GM18498 (cell line): ENCODE measurements around the gene LRRC74A.

ENCODE experiments used
- ATAC-seq: cut with Tn5 transposase; IDR thresholded peaks from one replicate; pipeline ENCODE4 v1.9.1; 2021; ENCODE audit warnings: mild to moderate bottlenecking, moderate library complexity; ENCODE audit not compliant: unreplicated experiment

The LRRC74A gene

DNA sequence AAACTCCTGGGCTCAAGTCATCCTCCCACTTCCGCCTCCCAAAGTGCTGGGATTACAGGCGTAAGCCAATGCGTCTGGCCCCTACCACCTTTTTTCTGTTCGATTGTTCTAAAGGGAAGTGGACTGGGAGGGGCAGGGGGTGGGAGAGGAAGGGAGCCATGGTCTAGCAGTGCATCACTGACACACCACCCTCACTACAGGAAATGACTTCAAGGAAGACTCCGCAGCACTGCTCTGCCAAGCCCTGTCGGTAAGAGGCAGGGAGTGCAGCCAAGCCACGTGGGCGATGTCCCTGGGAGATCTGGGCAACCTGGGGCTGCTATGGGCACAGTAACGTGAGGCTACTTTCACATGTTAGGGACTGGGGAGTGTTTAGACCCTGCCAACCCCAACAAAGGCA is 18.0 kb downstream of the LRRC74A start:
- no peak for ATAC-seq

DNA sequence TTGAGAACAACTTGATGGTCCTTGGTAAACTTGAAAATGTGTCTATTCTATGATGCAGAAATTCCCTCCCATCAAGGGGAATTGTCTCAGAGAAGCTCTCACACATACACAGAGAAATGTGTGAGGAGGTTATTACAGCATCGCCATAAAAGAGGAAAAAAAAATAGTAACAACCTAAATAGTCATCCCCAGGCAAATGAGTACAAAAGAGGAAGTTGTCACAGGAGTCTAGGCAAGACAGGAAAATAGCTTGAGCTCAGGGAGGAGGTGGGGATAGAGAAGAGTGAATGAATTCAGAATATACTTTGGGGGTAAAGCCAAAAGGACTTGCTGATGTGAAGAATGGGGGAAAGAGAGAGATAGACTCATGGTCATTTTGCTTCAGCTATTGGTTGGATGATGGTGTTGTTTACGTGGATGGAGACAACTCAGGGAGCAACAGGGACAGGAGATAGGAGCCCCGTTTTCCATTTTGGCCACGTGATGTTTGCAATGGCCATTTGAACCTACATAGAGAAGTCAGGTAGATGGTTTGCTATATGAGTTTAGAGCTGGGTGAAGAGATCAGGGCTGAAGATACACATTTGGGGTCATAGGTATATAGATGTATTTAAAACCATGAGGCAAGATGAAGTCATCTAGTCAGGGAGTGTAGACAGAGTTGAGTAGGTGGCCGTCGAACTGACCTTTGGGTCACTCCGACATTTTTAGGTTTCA is 20.3 kb downstream of the LRRC74A start:
- ATAC-seq = no peak

DNA sequence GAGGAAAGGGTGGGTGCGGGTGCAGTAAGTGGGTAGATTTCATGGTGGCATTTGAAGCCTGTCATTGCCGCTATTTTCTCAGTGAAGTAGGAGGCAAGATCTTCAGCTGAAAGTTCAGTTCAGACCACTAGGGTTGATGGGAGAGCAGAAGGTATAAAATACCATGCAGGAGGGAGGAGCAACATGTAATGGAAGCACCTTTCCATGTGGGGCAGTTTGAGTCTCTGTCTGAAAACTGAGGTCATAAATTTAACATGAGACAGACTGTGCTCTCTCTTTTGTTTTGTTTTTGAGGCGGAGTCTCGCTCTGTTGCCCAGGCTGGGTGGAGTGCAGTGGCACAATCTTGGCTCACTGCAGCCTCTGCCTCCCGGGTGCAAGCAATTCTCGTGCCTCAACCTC is 22.7 kb downstream of the LRRC74A start:
- ATAC-seq = no peak

DNA sequence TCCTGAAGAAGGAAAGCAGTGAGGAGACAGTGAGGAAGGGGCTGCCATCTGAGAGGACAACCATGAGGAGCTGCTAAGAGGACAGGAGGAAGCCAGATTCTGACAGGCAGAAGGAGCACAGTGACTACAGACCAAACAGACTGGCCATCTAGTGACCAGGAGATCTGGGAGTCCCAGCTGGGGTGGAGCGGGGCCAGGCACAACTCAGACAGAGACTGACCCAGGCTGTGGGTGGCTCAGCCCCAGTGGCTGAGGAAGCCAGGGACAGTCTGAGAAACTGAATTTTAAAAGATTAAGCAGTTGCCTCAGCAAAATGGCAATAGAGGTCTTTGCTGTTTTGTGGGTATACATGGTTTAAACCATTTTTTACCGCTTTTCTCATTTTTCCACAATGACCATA is 28.9 kb downstream of the LRRC74A start:
- no peak for ATAC-seq

DNA sequence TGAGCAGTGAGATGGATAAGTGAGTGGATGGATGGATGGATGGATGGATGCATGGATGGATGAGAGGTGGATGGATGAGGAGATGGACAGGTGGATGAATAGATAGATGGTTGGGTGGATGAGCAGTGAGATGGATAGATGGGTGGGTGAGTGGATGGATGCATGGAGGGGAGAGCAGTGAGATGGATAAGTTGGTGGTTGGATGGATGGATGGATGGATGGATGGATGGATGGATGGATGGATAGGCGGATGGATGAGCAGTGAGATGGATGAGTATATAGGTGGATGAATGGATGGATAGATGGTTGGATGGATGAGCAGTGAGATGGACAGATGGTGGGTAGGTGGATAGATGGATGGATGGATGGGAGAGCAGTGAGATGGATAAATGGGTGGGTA is 30.6 kb downstream of the LRRC74A start:
- ATAC-seq = no peak

DNA sequence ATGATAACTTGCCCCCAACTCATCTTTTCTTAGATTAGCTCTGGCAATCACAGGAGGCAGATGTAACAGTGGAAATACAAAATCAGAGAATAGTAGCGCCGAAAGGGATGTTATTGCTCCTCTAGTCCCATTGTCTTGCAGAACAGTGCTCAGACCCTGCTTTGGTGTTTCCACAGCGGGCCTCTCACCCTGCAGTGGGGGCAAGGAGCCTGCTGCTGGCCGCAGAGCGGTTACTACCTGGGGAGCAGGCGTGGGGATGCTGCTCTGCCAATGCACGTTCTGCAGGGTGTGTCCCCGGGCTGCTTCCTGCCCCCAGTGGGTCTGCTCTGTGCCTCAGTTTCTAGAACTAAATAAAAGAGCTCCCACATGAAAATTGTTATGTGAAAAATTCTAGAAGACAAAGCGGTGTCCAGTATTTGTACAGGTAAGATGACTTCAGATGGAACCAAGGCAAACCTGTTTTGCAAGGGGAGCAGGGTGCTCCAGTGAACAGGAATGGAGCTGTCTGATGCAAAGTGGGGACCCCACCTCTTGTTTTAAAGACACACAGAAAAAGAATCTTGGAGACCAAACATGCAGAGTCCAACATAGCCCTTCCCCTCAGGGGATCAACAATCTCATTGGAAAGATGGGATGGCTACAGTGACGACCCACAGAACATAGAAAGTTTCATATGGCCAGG is 35.5 kb downstream of the LRRC74A start:
- no peak for ATAC-seq

DNA sequence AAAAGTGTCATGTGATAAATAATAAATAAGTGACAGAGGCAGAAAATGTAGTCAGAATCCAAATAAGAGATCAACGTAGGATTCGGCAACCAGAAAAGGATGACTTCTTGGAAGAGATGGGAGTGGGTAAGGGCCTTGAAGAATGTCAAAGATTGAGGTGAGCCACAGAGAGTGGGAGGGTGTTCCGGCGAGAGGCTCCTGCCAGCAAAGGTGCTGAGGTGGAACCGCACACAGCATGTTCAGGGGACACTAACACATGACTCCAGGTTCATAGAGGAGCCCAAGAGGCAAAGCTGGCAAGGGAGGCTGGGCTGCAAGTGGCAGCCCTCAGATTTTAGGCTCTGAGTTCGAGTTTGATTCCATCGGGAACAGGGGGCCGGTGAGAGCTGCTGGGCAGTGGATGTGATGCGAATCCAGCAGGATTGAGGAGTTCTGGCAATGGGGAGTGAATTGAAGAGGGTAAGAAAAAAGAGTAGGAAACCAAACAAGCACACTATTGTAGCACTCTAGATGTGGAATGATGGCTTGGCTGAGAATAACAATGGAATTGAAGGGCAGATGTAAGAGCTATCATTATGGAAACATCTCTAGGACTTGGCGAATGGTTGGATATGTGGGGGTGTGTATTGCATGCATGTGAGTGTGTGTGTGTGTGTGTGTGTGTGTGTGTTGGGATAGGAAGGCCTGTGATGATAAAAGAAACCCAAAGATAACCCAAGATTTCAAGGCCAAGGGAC is 36.5 kb downstream of the LRRC74A start:
- no peak for ATAC-seq

DNA sequence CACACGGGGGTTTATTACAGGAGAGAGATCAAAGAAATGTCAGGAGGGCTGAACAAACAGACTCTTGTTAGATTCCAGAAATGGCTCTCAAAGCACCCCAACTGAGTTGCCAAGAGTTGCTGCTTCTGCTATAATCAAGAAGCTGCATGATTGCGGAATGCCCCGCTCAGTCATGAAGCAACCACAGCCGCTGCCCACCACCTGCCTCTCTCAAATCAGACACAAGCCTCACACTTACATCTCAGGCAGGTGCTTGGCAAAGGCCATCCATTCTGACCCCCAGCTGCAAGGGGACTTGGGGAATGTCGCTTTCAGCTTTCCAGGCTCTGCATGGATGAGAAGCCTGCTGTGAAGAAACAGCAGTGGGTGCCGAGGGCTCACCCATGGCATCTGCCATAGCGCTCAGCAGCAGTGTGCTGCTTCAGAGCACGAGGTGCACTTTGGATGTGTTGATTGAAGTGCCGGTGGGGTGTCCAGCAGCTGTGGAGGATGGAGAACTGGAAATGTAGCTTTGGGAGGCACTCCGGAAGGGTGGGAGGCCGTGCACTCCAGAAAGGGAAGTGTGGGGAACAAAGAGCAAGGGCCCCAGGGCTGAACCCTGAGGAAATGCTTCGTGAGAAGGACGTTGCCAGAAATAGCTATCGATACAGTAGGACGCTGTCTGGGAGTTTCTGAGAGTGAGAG is 37.7 kb downstream of the LRRC74A start:
- ATAC-seq = no peak

DNA sequence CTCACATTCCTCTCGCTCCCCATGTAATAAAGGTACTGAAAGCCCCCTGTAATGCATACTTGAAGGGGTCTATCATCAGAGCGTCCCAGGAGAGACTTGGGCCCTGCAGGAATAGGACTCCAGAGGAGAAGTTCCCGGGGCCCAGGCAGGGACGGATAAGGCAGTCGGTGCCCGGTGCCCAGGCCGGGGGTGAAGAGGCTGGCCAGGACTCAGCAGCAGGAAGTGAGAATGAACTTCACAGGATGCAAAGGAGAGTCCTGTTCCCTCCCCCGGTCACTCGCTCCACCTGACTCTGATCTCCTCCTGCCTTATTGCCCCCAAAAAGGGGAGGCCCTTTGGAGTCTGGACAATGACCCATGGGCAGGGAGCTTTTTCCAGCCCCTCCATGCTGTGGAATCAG is 40.2 kb downstream of the LRRC74A start:
- no peak for ATAC-seq

DNA sequence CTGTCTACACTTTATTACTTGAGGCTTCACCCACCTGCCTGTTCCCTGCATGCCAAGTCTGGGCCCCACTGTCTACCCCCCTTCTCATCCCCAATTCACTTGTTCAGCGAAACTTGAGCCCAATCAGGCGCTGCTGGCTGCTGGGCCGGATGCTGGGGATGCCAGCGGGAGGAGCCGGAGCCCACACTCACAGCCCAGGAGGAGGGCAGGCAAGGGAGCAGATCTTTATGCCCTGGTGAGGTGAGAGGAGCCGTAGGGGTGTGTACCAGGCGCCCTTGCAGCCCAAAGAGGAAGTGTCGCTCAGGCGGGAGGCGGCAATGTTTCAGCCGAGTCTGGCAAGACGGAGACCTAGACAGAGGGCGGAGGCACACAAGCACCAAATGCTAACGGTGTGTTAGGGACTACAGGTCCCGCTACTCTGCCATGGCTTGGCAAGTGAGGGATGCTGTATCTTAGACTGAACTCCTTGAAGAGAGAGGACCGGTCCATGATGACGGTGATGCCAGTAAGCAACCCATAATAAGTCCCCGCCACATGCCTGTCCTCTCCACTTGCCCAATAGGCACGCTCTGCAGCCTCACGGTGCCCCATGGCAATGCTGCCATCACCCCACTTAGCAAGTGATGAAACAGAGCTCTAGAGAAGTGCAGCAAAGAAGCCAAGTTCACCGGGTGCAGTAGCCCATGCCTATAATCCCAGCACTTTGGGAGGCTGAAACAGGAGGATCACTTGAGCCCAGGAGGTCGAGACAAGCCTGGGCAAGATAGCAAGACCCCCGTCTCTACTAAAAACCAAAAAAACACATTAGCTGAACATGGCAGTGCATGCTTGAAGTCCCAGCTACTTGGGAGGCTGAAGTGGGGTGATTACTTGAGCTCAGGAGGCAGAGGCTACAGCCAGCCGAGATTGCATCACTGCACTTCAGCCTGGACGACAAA is 41.6 kb downstream of the LRRC74A start:
- ATAC-seq = peak; percentile 67

DNA sequence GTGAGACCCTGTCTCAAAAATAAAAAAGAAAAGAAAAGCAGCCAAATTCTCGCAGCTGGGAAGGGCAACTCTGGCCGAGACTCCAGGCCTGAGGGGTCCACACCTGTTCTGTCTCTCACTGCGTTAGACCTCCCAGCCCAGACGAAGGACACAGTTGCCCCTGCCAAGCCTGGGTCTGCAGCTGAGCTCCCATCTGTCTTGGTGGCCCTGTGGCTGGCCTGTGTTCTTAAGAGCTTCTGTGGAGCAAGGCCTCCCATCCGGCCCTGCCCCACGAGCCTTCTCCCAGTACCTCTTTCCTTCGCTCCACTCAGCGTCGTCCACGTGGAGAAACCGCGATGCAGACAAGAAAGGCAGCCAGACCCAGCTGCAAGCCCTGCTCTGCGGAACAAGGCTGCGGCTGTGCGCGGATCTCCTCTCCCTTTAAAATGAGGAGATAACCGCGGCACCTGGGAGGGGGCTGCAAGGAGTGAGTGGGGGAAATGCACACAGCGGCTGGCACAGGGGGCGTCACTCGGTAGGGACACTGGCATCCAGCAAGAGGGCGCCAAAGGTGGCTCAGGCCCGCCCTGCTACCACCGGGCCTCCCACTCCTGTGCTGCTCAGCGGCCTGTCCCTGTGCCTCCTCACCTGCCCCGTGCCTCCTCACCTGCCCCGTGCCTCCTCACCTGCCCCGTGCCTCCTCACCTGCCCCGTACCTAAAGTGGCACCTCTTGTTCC is 42.4 kb downstream of the LRRC74A start:
- ATAC-seq = no peak

DNA sequence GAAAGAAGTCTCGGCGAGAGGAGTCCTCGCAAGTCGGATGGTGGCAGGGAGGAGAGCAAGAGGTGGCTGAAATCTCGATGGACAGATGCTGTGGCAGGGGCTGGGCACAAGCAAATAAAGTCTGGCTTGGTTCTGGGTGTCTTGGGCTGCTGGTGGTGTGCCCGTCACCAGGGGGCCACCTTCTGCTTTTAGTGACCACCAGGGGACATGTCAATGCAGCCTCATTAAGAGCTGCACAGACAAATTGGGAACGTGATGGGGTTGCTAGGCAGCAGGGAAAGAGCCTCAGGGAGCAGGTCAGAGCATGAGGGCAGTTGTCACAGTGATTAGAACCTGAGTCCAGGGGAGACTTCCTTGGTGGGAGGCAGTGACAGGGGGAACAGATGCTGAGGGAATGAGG is 44.0 kb downstream of the LRRC74A start:
- no peak for ATAC-seq

DNA sequence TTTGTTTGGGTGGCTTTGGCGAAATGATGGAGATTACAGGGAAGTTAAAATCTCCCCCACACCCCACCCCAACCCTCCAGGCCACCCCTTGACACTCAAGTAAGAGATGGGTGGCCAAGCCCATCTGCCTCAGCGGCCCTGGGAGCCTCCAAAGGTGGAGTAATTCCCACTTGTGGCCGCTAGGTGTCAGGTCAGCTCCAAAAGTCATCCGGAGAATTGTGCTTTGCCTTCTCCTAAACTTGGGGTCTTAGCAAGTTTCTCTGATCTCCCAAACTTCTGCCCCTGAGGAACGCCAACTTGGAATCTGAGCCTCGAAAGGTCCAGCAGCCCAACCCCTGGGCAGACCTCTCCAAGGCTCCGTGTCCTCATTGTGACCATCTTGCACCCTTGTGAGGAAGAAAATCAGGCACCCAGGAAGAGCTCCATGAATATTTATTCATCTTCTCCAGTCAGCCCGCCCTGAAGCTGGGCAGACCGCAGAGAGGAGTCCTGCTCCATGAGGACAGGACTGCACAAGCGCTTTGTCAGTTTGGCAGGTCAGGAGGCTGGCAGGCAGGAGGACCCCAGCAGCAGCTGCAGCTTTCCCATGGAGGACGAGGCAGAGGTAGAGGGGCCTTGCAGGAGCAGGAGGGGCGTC is 46.7 kb downstream of the LRRC74A start:
- ATAC-seq = no peak

DNA sequence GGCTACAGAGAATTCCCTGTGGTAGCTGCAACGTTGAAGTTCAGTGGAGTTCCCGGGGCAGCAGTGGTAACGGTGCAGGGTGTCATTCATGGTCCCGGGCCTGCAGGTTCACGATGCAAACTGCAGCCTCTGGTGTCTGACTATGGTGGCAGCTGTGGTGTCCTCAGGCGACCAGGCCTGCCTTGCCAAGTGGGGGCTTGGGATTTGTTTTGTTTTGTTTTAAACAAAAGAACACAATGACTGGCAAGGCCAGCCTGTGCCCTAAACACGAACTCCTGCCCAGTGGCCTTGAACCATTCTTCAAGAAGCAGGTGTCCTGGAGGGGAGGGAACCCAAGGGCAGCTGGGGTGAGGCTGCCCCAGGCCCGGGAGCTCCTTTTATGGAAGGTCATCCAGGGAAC is 48.5 kb downstream of the LRRC74A start:
- ATAC-seq = no peak

DNA sequence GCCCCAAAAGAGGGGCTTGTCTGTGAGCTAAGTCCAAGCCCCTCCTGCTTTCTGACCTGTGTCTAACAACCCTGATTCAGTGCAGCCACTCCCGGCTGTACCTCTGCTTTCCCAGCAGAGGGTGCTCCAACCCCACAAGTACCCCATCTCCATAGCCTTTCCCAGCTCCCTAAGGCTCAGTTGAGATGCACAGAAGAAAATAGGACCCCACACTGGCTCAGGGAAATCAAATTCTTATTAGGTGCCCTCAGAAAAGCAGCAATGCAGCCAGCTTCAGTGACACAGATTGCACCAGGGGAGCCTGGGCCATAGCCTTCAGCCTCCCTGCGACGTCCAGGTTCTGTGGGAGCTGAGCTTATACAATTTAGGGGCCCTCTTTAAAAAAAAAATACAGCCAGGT is 49.9 kb downstream of the LRRC74A start:
- no peak for ATAC-seq

DNA sequence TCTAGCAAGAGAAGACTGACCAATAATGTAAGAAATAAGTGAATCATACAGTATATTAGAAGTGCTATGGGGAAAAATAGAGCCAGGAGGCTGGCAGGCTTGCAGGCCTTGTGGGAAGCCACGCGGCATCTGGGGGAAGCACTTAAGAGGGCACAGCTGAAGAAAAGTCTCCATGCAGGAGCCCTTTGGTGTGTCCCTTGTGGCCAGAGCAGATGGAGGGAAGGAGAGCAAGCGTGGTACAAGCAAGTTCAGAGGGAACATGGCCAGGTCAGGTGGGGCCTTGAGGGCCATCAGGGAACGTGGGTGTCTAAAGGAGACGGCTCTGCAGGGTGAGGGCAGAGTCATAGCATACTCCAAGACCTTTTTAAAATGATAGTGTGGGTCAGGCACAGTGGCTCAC is 51.7 kb downstream of the LRRC74A start:
- ATAC-seq = no peak

DNA sequence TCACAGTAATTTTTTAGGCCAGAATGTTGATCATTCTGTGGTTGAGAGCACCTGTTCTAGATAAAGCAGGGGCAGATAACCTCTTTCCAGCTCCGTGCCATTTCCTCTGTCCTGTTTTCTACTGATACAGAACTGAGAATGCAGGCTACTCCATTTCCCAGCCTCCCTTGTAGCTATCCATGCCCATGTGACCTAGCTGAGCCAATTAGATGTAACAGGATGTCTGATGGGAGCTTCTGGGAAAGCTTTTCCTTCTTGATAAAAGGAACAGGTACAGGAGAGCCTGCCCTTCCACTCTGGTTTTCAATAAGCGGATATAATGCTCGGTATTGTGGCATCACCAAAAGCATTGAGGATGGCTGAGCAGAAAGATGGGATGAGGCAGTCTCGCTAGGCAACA is 54.2 kb downstream of the LRRC74A start:
- no peak for ATAC-seq

DNA sequence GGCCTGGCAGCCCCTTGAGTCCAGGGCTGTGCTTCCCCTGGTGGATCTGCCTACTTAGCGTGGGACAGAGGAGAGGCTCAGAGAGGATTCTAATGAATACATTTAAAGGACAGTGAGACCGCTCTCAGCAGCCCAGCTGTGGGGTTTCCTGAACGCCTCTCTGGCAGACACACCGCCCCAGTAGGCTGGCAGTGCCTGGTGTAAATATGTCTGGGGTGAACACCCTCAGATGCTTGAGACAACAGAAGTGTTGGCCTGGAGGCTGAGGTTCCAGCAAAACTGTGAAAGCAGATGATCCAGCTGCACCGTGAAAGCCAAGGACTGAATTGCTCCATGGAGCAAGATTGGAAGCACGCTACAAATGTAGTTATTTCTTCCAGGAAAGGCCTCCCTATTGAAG is 55.1 kb downstream of the LRRC74A start:
- no peak for ATAC-seq

DNA sequence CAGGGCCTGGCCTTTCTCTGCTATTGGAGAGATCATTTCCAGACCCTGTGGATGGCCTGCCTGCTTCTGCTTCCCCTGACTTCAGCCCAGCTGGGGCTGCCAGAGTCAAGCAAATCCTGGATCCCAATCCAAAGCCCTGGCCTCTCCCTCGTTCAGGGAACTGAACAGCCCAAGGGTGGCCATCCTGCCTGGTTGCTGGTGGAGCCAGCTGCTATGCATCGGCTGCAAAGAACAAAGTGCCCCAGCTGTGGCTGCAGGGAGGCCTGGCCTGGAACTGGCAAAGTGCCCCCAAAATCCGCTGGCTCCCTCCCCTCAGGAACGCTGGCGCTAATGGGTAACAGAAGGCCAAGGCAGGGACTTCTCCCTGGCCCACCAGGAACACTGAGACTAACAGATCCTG is 56.4 kb downstream of the LRRC74A start:
- no peak for ATAC-seq
